HL-60 (cell line): ENCODE measurements around the gene FOXO4.

Experiments used
- CTCF ChIP-seq: IDR thresholded peaks from one replicate; pipeline ENCODE4 v1.5.1; 2011; ENCODE audit warnings: low read length, control low read depth, inconsistent platforms; ENCODE audit not compliant: insufficient read depth
- GABPA ChIP-seq: IDR thresholded peaks from 2 replicates; pipeline ENCODE4 v1.6.1; 2012; ENCODE audit warnings: low read depth
- POLR2AphosphoS5 ChIP-seq: IDR thresholded peaks from 2 replicates; pipeline ENCODE4 v1.6.1; 2012; ENCODE audit warnings: low read depth

- TF ChIP-seq POLR2AphosphoS5 = no peak
- no peak for TF ChIP-seq CTCF
- TF ChIP-seq GABPA = no peak
Observed at GRCh38 chrX:71098951-71099506, 3.4 kb downstream of the FOXO4 start.
